ENCODE measurements around the gene RIPOR2.
A peak's percentile ranks its signal among the peaks of the same experiment; 100 is the strongest.

RIPOR2 gene

GRCh38 chr6:24935366-24936152, at the start of gene RIPOR2:
Gene RIPOR2 (minus strand): TSS chr6:24935960. CDS start chr6:24935898, 62 bp downstream.
- peak in 1 of 3 experiments; percentile 31 for DNase-seq (ENCODE audit: low read depth in 3 of 3)

- no peak for DNase-seq (ENCODE audit: low read depth in 3 of 3)
These were observed 49.6 kb upstream of the RIPOR2 start for GRCh38 chr6:24985323-24985722.

GRCh38 chr6:24982231-24982630, 46.5 kb upstream of the RIPOR2 start:
- no peak for DNase-seq (ENCODE audit: low read depth in 3 of 3)

- DNase-seq (ENCODE audit: low read depth in 3 of 3), result no peak
These were observed 45.6 kb upstream of the RIPOR2 start for GRCh38 chr6:24981386-24981760.

GRCh38 chr6:24980507-24981385, 45.0 kb upstream of the RIPOR2 start:
- DNase-seq (ENCODE audit: low read depth in 3 of 3), result no peak

- DNase-seq (ENCODE audit: low read depth in 3 of 3), result no peak
These were observed 43.4 kb upstream of the RIPOR2 start for GRCh38 chr6:24979176-24979575.

GRCh38 chr6:24974182-24975171, 38.7 kb upstream of the RIPOR2 start:
- no peak for DNase-seq (ENCODE audit: low read depth in 3 of 3)

- DNase-seq (ENCODE audit: low read depth in 3 of 3), result no peak
These were observed 36.7 kb upstream of the RIPOR2 start for GRCh38 chr6:24972311-24972958.

GRCh38 chr6:24971067-24971466, 35.3 kb upstream of the RIPOR2 start:
- DNase-seq (ENCODE audit: low read depth in 3 of 3), result no peak

- DNase-seq (ENCODE audit: low read depth in 3 of 3), result no peak
These were observed 33.6 kb upstream of the RIPOR2 start for GRCh38 chr6:24969343-24969860.

- no peak for DNase-seq (ENCODE audit: low read depth in 3 of 3)
These were observed 33.0 kb upstream of the RIPOR2 start for GRCh38 chr6:24968783-24969182.

GRCh38 chr6:24967211-24967610, 31.5 kb upstream of the RIPOR2 start:
- no peak for DNase-seq (ENCODE audit: low read depth in 3 of 3)

- DNase-seq (ENCODE audit: low read depth in 3 of 3), result no peak
These were observed 30.6 kb upstream of the RIPOR2 start for GRCh38 chr6:24966381-24966780.

GRCh38 chr6:24963887-24964570, 28.3 kb upstream of the RIPOR2 start:
- DNase-seq (ENCODE audit: low read depth in 3 of 3), result no peak

- DNase-seq (ENCODE audit: low read depth in 3 of 3), result no peak
These were observed 27.6 kb upstream of the RIPOR2 start for GRCh38 chr6:24963339-24963738.

- no peak for DNase-seq (ENCODE audit: low read depth in 3 of 3)
These were observed 26.1 kb upstream of the RIPOR2 start for GRCh38 chr6:24961852-24962251.

- no peak for DNase-seq (ENCODE audit: low read depth in 3 of 3)
These were observed 25.3 kb upstream of the RIPOR2 start for GRCh38 chr6:24960991-24961475.

GRCh38 chr6:24959319-24959718, 23.6 kb upstream of the RIPOR2 start:
- DNase-seq (ENCODE audit: low read depth in 3 of 3), result no peak

GRCh38 chr6:24957199-24957598, 21.4 kb upstream of the RIPOR2 start:
- DNase-seq (ENCODE audit: low read depth in 3 of 3), result no peak

GRCh38 chr6:24953726-24954125, 18.0 kb upstream of the RIPOR2 start:
- no peak for DNase-seq (ENCODE audit: low read depth in 3 of 3)

Data from stimulated activated CD4-positive, alpha-beta T cell treated with anti-CD3 and anti-CD28 coated beads, TNF-alpha, amount 100 ng/mL, for 4 hours (primary cell).